ENCODE measurements around the gene DCLK2. TPM values are rescaled to one million over a fixed set of nuclear protein-coding genes. Genes with fewer than 3 reads are reported as not detected.

Gene DCLK2
- total RNA-seq, 1 donor from 2014 or later, result 32.6 TPM

DNA sequence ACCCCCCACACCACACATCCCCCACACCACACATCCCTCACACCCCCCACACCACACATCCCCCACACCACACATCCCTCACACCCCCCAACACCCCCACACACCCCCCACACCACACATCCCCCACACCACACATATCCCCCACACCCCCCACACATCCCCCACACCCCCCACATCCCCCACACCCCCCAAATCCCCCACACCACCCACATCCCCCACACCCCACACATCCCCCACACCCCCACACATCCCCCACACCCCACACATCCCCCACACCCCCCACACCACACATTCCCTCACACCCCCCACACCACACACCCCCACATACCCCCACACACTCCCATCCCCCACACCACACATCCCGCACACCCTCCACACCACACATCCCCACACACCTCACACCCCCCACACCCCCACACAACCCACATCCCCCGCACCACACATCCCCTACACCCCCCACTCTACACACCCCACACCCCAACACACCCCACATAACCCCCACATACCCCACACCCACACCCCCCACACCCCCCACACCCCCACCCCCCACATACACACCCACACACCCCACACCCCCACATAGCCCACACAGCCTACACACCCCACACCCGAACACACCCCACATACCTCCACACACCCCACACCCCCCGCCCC, 172.9 kb downstream of the DCLK2 start:
- intact Hi-C loops (cut with DNase I), result no loop called here
- DNase-seq (ENCODE audit: low spot score), result no peak

DNA sequence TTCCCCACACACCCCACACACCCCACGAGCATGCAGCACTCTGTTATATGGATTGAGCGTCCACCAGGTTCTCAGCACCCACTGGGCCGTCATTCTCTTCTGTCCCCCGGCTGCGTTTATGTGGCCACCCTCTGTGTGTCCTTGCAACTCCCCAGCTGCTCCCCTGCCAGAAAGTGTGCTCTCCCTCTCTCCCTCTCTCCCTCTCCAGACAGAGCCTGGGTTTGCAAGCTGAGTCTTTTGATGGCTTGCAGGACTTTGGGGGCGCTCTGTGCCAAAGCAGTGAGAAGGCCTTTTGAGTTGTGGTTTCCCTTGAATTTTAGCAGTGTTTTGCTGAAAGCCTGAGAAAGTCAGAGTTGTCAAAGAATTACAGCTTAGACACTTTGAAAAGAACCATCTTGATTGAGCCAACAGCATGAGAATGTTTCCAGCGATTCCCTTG, 173.5 kb downstream of the DCLK2 start:
- no peak for DNase-seq (ENCODE audit: low spot score)
- intact Hi-C loops (cut with DNase I), result no loop called here

DNA sequence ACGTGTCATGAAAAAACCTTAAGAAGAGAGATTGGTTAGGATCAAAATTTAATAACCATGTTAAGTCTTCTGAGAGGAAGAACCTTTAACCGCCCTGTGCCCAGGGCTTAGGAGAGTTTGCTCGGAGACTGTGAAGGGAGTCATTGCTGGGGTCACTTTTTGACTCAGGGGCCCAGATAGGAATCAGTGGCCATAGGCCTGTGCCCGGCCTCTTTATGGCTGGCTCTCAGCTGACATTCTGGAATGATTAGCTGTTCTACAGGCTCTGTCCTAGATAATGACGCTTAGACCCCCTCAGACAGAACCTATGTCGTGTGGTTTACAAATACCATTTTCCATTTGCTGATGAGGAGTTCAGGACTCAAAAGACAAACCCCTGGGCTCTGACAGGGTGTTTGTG, 174.1 kb downstream of the DCLK2 start:
- intact Hi-C loops (cut with DNase I), result no loop called here
- DNase-seq (ENCODE audit: low spot score), result no peak

DNA sequence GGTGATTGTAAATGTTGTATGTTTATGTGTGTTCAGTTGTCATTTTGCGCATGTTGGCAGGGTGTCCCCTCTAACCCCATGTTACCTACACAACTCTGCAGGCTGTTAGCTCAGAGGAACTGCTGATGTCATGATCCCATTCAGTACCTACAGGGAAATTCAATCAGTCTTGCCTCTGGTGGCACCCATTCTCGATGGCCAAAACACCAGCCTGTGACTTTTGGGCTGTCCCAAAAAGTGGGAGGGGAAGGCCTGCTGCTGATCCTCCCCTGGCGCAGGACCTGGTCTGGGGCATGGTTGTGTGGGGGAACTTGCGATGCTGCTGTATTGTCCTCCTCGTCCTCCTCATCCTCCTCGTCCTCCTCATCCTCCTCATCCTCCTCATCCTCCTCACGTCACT, 174.5 kb downstream of the DCLK2 start:
- intact Hi-C loops (cut with DNase I), result no loop called here
- DNase-seq (ENCODE audit: low spot score), result no peak

DNA sequence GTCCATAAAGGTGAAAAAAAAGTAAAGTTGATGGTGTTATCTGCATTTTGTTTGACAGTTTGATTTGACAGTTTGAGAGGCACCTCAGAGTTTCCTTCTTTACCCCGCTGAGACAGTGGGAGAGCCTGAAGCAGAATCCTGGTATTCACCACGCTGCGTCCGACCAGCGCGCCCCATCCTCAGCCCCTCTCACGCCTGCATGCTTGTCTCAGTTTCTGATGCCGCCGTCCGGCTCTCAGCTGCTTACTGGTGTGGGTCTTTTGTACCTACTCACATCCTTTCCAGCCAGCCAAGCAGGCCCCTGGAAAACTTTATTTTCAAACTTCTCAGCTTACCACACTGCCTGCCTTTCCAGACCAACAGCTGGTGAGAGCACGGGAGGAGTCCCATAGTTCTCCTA, 175.2 kb downstream of the DCLK2 start:
- DNase-seq (ENCODE audit: low spot score), result no peak
- intact Hi-C loops (cut with DNase I), result no loop called here

DNA sequence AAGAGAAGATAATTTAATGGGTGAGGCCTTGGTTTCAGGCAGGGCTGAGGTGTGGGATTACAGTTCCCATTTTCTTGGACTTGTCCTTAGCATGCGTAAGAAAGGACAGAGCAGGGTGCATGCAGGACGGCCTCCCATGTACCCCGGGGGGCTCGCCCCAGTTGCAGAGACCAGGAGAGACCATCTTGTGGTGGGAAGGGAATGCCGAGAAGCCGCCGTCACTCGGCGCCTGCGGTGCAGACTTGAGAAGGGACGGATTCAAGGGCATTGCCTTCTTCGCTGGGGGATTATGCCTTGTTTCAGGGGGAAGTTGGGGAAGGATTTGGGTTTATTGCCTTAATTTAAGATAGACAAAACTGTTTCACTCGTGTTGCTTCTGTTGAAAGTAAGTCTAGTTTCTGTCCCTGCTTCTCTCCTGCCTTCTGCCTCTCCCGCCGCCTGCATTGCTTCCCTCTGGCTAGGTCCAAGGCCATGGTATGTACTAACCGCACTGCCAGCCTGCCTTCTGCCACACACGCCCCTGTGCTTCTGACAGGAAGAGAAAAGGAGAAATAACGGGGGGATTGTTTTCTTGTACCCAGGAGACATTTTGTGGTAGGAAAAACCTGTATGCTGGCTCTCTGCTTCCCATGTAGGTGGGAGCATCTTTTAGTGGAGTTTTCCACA, 175.9 kb downstream of the DCLK2 start:
- intact Hi-C loops (cut with DNase I), result no loop called here
- no peak for DNase-seq (ENCODE audit: low spot score)

DNA sequence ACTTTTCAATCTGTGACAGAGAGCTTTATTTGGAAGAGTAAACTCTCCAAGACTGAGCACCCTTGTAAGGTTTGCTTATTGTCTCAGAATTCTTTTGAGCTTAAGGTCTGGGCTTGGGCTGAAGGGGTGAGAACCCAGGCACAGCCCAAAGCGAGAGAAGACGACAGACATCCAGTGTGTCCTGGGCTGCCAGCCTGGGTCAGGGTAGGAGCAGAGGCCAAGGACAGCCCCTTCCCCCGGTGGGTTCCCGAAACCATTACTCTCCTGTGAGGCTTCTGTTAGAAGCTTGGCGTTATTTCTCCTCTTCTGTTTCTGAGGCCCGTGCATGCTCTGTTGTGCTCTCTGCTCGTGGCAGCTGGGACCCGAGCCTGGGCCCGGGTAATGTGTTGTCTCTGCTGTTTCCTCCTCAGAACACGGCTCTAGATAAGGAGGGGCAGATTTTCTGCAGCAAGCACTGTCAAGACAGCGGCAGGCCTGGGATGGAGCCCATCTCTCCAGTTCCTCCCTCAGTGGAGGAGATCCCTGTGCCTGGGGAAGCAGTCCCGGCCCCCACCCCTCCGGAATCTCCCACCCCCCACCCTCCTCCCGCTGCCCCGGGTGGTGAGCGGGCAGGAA, 177.5 kb downstream of the DCLK2 start:
- DNase-seq (ENCODE audit: low spot score), result no peak
- intact Hi-C loops (cut with DNase I), result no loop called here

DNA sequence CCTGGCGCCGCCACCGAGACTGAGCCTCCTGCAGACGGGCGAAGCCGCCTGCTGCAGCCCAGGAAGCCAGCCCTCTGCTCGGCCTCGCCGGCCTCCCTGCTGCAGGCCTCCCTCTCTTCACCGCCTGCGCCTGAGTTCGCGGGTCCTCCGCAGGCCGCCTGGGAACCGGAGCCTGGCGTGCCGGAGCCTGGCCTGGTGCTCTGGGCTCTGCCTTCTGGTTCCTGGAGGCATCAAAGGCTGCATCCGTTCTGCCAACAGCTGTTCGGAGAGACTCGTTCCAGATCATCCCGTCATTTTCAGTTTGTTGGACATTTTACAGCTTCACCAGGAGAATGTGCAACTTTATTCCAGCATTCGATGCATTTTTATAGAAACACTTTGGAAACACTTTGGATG, 178.0 kb downstream of the DCLK2 start:
- DNase-seq (ENCODE audit: low spot score), result no peak
- intact Hi-C loops (cut with DNase I), result no loop called here

DNA sequence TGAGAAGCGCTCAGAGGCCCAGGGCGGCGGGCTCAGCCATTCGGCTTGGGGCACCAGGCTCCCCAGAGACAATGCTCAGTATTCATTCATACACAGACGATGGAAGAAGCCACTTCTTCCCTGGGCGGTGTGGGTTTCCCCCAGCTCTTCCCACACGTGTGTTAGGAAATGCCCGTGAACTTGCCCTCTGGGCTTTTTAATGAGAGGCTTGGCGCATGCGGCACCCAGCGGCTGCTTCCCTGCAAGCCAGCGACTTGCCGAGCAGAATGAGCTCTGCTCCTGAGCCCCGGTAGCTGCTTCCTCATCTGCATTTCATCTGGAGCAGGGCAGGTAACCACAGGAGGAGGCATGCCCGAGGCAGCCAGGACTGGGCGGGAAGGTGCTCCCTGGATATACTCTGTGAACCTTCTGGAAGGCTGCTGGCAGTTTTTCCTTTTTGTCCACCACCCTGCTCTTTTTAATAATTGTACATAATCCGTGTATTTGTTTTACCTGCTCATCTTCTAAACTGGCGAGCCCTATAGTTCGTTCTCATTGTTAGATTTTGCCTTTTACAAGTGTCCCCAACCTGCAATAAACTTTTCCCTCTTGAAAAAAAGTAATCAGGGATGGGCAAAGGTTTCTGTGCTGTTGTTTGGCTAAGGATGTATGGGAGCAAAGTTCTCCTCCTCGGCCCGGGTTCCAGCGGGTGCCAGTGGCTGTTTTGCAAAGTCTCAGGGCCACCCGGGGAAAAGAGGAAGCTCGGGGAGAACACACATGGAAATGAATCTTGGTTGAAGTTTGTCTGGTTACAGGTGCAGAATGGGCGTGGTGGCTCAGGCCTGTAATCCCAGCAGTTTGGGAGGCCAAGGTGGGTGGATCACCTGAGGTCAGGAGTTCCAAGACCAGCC, 178.8 kb downstream of the DCLK2 start:
- DNase-seq (ENCODE audit: low spot score), result no peak
- intact Hi-C loops (cut with DNase I), result no loop called here

DNA sequence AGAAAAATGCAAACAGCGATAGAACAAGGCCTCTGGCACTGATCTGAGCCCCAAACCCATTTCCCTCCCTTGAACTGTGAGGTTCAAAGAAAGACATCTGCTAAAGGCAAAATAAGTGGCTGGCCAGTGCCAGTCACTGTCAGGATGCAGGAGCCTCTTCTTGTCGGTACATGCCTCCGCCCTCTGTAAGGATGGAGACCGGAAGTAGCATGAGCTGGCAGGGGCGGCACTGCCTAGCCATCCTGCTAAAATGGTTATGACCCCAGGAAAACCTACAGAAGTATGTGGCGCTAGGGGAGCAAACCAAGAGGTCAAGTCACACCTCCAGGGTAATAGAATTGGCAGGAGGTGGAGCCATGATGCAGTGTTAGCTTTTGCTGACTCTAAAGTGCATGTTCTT, 180.3 kb downstream of the DCLK2 start:
- intact Hi-C loops (cut with DNase I), result no loop called here
- DNase-seq (ENCODE audit: low spot score), result no peak

DNA sequence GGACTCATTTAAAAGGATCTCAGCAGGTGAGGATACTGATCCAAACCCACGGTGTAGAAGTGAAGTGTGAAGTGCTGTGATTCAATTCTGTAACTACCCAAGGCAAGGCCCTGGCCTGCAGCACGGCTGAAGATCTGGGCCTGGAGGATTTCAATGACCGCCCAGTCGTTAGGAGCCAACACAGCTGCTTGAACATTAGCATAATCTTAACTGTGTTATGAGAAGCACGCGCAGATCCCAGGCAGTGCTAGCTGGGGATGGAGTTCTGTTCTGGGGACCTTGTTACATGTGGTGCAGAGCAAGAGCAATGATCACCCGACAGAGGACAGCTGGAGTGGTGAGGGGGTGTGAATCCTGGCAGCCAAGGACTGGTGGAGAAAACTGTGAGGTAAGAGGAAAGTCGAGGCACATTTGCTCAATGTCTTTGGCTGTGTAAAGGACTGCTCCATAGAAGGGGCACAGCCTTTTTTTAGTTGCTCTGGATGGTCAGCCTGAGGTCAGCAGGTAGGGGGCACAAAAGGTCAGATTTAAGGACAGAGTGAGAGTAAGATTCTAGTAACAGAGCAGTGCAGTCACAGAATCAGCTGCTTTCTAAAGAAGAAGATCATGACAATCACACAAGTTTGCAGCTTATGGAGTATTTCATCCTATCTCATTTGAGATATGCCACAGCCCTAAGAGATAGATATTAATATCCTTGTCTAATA, 181.8 kb downstream of the DCLK2 start:
- no peak for DNase-seq (ENCODE audit: low spot score)
- intact Hi-C loops (cut with DNase I), result no loop called here

DNA sequence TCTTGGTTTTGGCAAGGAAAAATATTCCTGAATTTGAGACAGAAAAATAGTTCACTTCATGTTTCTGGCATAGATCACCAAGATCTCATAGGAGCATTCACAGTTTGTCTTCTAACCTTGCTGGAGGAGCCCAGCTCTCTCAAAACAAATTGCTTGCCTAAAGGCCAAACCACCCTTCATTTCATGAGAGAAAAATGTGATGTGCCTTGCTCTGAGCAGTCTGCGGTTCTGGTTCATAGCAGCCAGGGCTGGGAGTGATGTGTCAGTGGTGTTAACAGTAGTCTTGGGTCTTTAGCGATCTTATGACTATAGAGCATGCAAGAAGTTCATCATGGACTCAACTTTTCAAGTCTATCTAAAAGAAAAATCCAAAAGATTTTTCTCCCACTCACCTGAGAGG, 183.3 kb downstream of the DCLK2 start:
- intact Hi-C loops (cut with DNase I), result no loop called here
- DNase-seq (ENCODE audit: low spot score), result no peak

DNA sequence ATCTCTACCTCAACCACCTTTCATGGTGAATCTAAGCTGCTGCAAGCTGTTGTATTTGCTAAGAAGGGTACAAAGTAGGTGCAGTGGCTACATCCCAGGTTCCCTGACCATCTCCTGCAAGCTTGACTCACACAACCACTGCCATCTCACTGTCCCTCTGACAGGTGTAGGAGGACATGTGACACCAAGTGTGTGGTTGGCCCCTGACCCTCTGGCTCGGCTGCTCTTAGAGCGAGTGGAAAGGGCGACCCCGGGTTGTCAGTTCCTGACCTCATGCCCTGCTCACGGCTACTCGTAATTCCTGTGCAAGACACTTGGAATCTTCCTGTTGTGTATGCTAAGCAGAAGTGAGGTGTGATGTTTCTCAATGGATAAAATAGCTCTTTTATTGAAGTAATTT, 184.4 kb downstream of the DCLK2 start:
- intact Hi-C loops (cut with DNase I), result no loop called here
- no peak for DNase-seq (ENCODE audit: low spot score)

DNA sequence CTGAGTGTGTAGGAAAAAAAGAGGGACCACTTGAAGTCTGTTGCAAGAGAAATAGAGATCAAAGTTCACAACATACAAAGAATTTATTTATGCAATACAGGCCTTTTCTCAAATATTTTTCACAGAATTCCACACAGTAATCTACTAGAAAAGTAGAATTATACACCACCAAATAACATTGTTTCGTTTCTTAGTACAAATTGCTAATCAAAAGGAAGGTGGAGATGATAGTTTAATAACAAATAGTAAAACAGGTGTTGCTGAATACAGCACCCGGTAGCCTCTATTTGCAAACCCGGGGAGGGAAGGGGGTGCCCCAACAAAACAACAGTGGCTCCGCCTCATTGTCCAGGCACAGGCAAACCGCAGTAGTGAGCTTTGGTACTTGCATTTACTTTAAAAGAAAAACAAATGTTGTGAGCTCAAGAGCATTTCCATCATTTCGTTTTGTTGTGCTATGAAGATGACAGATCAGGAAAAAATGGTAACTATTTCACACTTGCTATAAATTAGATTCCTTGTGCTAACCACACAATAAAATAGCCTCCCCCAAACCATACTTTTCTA, 186.4 kb downstream of the DCLK2 start:
- DNase-seq (ENCODE audit: low spot score), result no peak
- intact Hi-C loops (cut with DNase I), result no loop called here

DNA sequence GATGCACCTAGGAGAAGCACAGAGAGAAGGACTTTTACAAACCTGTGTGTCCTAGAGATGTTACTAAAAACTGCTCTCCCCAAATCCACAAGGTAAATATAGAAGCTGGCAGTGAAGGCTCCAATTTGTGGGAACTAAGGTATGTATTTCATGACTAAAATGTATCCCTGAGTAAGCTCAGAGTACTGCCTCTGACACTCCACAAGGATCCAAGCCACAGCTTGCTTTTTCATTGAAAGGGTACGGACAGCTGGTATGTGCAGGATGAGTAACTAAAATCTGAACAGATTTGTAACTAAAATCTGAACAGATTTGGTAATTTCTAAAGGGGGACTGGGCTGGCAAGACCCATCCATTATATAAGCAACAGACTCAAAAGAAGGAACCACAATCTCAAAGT, 187.6 kb downstream of the DCLK2 start:
- intact Hi-C loops (cut with DNase I), result no loop called here
- no peak for DNase-seq (ENCODE audit: low spot score)

DNA sequence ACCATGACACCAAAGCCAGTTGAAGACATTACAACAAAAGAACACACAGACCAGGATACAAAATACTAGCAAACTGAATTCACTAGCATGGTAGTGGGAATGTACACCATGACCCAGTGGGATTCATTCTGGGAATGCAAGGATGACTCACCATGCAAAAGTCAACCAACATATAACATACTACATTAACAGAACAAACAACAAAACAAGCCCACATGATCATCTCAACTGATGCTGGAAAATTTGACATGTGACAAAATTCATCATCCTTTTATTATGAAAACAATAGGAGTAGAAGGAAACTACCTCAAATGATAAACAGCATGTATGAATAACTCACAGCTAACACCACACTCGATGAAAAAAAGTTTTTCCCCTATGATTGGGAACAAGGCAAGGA, 190.2 kb downstream of the DCLK2 start:
- DNase-seq (ENCODE audit: low spot score), result no peak
- intact Hi-C loops (cut with DNase I), result no loop called here

DNA sequence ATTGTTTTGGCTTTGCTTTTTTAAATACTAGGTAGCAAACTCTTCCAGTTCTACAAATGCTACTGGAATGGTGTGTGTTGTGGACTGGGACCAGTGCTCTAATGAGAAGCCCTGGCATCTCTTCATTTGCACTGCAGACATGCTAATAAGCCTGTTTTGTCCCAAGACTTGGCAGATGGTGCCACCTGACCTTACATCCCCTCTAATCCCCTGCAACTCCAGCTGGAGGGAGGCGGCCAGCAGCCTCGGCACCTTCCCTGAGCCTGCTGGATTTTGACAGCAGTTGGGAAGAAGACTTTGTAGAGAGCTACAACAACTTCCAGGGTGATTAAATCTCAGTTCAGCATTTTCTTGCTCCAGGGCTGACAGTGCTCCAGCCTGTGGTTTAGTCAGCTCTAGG, 200.0 kb downstream of the DCLK2 start:
- DNase-seq (ENCODE audit: low spot score), result no peak
- intact Hi-C loops (cut with DNase I), result no loop called here

DNA sequence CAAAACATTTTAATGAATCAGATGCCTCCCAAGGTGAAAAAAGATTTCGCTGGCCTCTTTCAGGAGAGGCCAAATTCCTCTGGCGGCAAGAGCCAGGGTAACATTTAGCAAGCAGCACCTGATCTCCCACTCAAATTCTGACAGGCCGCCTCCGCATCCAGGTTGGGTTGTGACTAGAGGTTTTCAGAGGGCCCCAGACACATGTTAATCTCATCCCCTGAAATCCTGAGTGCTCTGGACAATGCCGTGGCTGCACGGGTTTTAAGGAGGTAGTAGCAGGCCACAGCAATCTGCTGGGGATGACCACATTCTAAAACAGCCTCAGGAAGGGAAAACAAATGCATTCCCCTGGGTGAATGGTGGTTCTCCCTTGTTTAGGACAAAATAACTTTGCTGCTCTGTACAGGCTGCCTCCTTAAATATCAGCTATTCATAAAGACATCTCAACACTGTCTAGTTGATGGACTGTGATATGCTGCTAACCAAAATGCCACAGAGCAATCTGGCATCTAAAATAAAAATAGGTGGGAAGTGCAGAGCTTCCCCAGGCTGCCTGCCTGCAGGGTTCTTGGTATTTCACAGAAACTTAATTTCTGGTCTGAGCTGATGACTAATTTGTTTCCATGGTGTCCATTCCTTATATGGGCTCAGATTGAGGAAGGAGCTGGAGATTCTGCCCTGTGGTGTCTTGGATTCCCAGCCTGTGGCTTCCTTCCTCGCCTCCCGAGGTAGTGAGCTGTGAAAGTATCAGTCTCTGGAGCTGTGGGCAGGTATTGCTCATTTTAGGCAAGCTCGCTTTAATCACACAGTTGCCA, 202.0 kb downstream of the DCLK2 start:
- no peak for DNase-seq (ENCODE audit: low spot score)
- intact Hi-C loops (cut with DNase I), result no loop called here

DNA sequence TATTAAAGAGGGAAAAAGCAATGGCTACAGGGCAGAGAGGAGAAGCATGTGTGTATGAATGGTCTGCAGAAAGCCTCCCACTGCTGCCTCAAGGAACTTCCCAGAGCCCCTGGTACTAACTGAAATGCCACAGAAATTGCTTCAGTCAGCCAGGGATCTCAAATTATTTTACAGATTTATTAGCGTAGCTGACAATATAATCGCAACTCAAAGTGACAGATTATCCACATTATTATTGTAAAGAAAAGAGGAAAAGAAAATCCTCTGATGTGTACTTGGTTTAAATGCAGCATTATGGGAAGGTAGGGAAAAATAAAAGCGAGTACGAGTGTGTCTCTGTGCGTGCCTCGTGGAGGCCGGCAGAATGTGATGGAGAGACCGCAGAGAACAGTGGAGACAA, 202.7 kb downstream of the DCLK2 start:
- DNase-seq (ENCODE audit: low spot score), result no peak
- intact Hi-C loops (cut with DNase I), result no loop called here
